ENCODE measurements around the gene SCN3A. TPM values are rescaled to one million over a fixed set of nuclear protein-coding genes. Genes with fewer than 3 reads are reported as not detected.

SCN3A gene
- total RNA-seq, 6 experiments from 2014 or later = 0.14 to 2.2 (median 1.9) TPM; not detected in 1

GRCh38 chr2:165122521-165122920 lies 81.3 kb downstream of the SCN3A start:
- H3K4me1 Mint-ChIP-seq (ENCODE audit: low read depth) = no peaks in the 10 kb centered on the region
- peaks cover 4% of the 10 kb centered on the region for H3K27me3 Mint-ChIP-seq (ENCODE audit: insufficient read depth)
- no peak overlapping the region for H3K27ac Mint-ChIP-seq

GRCh38 chr2:165120740-165121467 lies 82.9 kb downstream of the SCN3A start:
- Mint-ChIP-seq H3K27me3 (ENCODE audit: insufficient read depth) (peaks cover 4% of the 10 kb centered on the region), H3K4me1 (ENCODE audit: low read depth) (no peaks in the 10 kb centered on the region), H3K36me3 (ENCODE audit: low read depth) (no peaks in the 10 kb centered on the region), H3K27ac (no peak overlapping the region), H3K4me3 (no peak overlapping the region), H3K9me3 (no peaks in the 10 kb centered on the region)
- no peak for TF ChIP-seq CTCF (IDR thresholded peaks at IDR 0.05)
- no peak for DNase-seq

More at GRCh38 chr2:165122521-165122920, 81.3 kb downstream of the SCN3A start:
- no peak for DNase-seq
- no peaks in the 10 kb centered on the region for H3K9me3 Mint-ChIP-seq
- TF ChIP-seq CTCF (IDR thresholded peaks at IDR 0.05) = no peak
- no peaks in the 10 kb centered on the region for H3K36me3 Mint-ChIP-seq (ENCODE audit: low read depth)
- no peak overlapping the region for H3K4me3 Mint-ChIP-seq

DNA sequence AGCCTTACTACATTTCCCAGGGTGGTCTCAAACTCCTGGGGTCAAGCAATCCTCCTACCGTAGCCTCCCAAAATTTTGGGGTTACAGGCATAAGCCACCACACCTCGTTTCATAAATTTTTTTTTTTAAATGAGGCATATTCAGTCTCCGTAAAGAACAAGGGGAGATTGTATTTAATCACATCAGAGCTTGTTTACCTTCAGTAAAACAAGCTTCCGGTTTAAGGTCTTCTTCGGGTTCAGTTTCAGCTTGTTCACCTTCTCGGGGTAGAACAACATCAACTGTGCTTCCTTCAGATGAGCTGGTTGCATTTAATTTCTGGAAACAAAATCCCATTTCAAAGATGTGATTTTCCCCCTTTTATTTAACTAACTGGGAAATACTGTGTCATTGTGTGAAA lies 88.6 kb downstream of the SCN3A start:
- H3K4me3 Mint-ChIP-seq = no peak overlapping the region
- no peaks in the 10 kb centered on the region for H3K36me3 Mint-ChIP-seq (ENCODE audit: low read depth)
- no peak overlapping the region for H3K27ac Mint-ChIP-seq
- peaks cover 17% of the 10 kb centered on the region for H3K4me1 Mint-ChIP-seq (ENCODE audit: low read depth)
- DNase-seq = no peak
- no peak for TF ChIP-seq CTCF (IDR thresholded peaks at IDR 0.05)
- H3K9me3 Mint-ChIP-seq = no peaks in the 10 kb centered on the region
- H3K27me3 Mint-ChIP-seq (ENCODE audit: insufficient read depth) = peaks cover 4% of the 10 kb centered on the region

- TF ChIP-seq CTCF (IDR thresholded peaks at IDR 0.05) = no peak
- H3K27ac Mint-ChIP-seq = no peak overlapping the region
- no peaks in the 10 kb centered on the region for H3K27me3 Mint-ChIP-seq (ENCODE audit: insufficient read depth)
- peaks cover 17% of the 10 kb centered on the region for H3K4me1 Mint-ChIP-seq (ENCODE audit: low read depth)
- DNase-seq = no peak
- no peaks in the 10 kb centered on the region for H3K9me3 Mint-ChIP-seq
- no peak overlapping the region; the same call in 1 of the 2 replicates for H3K4me3 Mint-ChIP-seq
- H3K36me3 Mint-ChIP-seq (ENCODE audit: low read depth) = no peaks in the 10 kb centered on the region
These were observed 89.4 kb downstream of the SCN3A start for GRCh38 chr2:165114346-165114939.

DNA sequence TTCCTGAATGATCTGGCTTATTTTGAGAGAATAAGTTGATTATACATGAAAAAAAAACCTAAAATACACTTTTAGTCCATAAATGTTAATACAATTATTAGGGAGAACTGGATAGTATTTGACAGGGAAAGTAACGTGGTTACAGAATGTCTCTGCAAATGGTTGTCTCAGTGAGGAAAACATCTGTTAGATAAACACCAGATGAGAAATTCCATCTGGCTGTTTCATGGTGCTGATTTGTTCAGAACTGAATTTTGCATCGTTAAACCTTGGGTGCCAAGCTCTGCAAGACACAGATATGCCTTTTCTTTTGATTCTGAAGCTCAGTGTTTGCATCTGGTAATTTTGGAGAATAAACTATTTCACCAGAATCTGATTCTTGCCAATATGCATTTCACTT lies 90.4 kb downstream of the SCN3A start:
- no peak for DNase-seq
- Mint-ChIP-seq H3K4me1 (ENCODE audit: low read depth) (peaks cover 17% of the 10 kb centered on the region), H3K4me3 (no peak overlapping the region), H3K36me3 (ENCODE audit: low read depth) (no peaks in the 10 kb centered on the region), H3K27me3 (ENCODE audit: insufficient read depth) (no peaks in the 10 kb centered on the region), H3K9me3 (no peaks in the 10 kb centered on the region), H3K27ac (no peak overlapping the region)
- TF ChIP-seq CTCF (IDR thresholded peaks at IDR 0.05) = no peak
